LNCaP clone FGC (cell line): ENCODE data around the gene KCNN1.
"Not testable (repeated sequence)": the region's sequence is repeated elsewhere in the genome, so short reads cannot be mapped to it uniquely, and the experiment has no call there.

Source experiments
- DNase-seq: peaks from one replicate; pipeline ENCODE4 v3.0.0-alpha.2; 2011; ENCODE audit warnings: low read depth
- H3K4me3 ChIP-seq: 2 replicates; pipeline ENCODE4 v1.5.1; 2011; ENCODE audit warnings: mild to moderate bottlenecking, low read depth, low read length, control low read depth
- TF ChIP-seq, protein P1 (sequence below): IDR thresholded peaks from 2 replicates; pipeline ENCODE4 v1.5.1; 2012; ENCODE audit warnings: mild to moderate bottlenecking; ENCODE audit not compliant: control insufficient read depth, insufficient read depth; ENCODE audit errors: extremely low read depth

The KCNN1 gene

DNA sequence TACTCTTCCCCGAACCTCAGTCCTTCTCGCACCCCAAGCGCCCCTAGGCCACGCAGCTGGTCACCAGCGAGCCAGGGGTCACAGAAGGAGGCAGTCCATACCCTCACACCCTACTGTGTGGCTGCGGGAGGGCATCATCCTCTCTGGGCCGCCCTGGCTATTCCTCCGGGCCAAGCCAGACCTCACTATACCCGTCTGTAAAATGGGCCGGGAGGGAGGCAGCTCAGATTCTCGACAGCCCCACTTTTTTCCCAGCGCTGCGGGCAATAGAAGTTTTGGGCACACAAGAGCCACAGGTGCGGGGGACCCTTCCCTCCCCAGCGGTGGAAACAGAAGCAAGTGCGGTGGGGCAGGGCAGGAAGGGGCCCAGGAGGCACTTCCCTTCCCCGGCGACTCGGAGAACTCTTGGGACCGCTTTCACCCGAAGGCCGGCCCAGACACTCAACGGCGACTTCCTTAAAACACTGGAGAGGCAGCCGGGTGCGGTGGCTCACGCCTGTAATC is 35.5 kb downstream of the KCNN1 start:
- DNase-seq: no peak
- H3K4me3 ChIP-seq: no peak overlapping the region
- TF ChIP-seq, protein P1, sequence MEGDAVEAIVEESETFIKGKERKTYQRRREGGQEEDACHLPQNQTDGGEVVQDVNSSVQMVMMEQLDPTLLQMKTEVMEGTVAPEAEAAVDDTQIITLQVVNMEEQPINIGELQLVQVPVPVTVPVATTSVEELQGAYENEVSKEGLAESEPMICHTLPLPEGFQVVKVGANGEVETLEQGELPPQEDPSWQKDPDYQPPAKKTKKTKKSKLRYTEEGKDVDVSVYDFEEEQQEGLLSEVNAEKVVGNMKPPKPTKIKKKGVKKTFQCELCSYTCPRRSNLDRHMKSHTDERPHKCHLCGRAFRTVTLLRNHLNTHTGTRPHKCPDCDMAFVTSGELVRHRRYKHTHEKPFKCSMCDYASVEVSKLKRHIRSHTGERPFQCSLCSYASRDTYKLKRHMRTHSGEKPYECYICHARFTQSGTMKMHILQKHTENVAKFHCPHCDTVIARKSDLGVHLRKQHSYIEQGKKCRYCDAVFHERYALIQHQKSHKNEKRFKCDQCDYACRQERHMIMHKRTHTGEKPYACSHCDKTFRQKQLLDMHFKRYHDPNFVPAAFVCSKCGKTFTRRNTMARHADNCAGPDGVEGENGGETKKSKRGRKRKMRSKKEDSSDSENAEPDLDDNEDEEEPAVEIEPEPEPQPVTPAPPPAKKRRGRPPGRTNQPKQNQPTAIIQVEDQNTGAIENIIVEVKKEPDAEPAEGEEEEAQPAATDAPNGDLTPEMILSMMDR: no peak

- not testable (repeated sequence) for DNase-seq, H3K4me3 ChIP-seq
These were observed 38.8 kb downstream of the KCNN1 start for GRCh38 chr19:18005750-18006149.

DNA sequence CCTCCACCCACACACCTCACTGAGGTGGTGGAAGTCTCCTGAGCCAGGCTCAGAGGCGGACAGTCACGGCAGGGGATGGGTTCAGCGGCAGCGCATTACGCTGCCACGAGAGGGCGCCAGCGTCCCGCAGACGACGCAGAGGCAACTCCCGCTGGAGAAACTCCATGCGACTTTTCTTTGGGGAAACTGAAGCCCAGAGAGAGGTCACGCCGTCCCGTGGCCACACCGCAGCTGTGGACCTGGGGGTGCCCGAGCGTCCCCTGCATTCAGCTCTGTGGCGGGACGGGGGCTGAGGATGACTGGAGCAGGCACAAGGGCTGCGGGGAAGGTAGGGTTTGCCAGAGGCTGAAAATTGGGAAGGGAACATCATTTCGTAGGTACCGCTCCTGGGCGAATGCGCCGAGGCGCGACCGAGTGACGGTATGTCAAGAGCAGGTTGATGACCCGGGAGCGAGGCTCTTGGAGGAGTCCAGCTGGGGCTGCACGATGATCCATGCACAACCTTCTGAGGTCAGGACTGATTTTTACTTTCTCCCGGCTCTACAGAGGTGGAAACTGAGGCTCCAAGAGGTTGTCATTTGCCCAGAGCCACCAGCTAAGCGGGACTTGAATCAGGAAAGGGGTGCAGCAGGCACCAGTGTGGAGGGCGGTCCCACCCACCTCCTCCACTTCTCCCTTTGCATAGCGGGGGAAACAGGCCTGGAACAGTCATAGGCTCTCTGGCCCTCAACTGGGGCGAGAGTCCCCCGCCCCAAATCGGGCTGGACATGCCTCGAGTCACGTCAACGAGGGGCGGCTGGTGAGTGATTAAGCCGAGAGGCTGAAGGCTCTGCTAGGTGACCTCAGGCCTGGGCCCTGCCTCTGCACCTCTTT is 40.4 kb downstream of the KCNN1 start:
- no peak for DNase-seq
- peak overlapping the region; percentile 44 for H3K4me3 ChIP-seq
- TF ChIP-seq, protein P1: peak; percentile 99

DNA sequence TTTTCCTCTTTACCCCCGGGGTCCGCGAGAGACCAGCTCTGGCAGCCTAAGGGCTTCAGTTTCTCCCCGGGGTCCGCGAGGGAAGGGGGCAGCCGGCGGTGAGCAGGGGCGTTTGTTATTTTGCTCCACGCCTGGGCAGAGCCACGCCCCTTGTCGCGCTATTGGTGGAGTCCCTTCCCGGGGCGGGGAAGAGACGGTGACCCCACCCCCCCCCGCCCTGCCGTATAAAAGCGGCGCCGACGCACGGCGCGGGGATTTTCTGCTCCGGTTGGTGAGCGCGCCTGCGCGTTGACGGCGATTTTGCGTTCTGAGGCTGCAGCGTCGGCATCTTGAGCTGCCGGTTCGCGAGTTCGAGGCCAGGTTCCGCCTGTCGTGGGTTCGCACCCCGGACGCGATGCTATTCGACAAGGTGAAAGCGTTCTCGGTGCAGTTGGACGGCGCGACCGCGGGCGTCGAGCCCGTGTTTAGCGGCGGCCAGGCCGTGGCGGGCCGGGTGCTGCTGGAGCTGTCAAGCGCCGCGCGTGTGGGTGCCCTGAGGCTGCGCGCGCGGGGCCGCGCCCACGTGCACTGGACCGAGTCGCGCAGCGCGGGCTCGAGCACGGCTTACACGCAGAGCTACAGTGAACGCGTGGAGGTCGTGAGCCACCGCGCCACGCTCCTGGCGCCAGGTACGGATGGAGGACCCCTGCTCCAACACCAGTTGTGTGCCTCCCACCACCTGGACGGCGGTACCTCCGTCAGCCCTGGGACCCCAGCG is 41.2 kb downstream of the KCNN1 start, which contains the start of gene ARRDC2:
Gene ARRDC2, plus strand, starts transcription at position 254 of the 757 bp plus-strand sequence. Its CDS starts 141 bp downstream, at position 395.
- H3K4me3 ChIP-seq: peak within 1 kb of the TSS; percentile 44
- DNase-seq: no peak
- TF ChIP-seq, protein P1: no peak

DNA sequence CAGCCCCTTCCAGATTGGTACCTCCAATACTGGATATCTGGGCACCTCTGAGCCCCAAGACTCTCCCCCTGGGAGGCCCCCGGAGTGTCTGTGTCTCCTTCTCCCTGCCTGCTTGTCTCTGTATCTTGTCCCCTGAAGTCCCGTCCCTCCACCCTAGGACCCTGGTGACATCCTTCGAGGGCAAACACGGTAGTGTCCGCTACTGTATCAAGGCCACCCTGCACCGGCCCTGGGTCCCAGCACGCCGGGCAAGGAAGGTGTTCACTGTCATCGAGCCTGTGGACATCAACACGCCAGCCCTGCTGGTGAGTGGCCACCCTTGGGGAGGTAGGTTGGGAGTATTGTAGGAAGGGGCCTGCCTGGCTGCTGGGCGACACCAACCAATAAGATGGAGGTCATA is 41.9 kb downstream of the KCNN1 start:
- no peak overlapping the region for H3K4me3 ChIP-seq
- TF ChIP-seq, protein P1: no peak
- no peak for DNase-seq

DNA sequence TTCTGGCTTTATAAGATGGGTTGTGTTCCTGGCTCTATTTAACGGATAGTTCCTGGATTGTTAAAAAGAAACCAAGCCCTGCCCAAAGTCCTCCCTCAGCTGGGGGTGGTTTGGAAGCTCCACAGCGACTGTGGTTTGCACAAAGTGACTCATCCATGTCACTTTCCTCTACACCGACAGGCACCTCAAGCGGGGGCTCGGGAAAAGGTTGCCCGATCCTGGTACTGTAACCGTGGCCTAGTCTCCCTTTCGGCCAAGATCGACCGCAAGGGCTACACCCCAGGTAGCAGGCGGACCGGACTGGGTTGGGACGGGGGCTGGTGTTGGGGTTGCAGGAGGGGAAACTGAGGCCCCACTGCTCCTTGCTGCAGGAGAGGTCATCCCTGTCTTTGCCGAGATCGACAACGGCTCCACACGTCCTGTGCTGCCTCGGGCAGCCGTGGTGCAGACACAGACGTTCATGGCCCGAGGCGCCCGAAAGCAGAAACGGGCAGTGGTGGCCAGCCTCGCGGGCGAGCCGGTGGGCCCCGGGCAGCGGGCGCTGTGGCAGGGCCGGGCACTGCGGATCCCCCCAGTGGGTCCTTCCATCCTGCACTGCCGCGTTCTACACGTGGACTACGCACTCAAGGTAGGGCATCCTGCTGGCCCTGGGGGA is 42.6 kb downstream of the KCNN1 start:
- no peak overlapping the region for H3K4me3 ChIP-seq
- TF ChIP-seq, protein P1: no peak
- DNase-seq: no peak

- H3K4me3 ChIP-seq: no peak overlapping the region
- DNase-seq: no peak
- TF ChIP-seq, protein P1: no peak
These were observed 43.2 kb downstream of the KCNN1 start for GRCh38 chr19:18010149-18010548.
